Hindlimb muscle (tissue), 1 donor: Measurements from ENCODE around the gene IRF1. TPM values are rescaled to one million over a fixed set of nuclear protein-coding genes. Genes with fewer than 3 reads are reported as not detected.
"Not testable (repeated sequence)": the region's sequence is repeated elsewhere in the genome, so short reads cannot be mapped to it uniquely, and the experiment has no call there.

ENCODE experiments used
- DNase-seq: peaks from one replicate; pipeline ENCODE4 v3.0.0-alpha.2; 2013
- polyA plus RNA-seq: library from polyadenylated mRNA; unstranded; fragments of 120-200 nt; gene quantifications from one replicate; pipeline ENCODE4 v1.2.1, GENCODE V29; 2013; ENCODE audit not compliant: insufficient read length

Gene IRF1
- polyA plus RNA-seq, result 9.1 TPM

DNA sequence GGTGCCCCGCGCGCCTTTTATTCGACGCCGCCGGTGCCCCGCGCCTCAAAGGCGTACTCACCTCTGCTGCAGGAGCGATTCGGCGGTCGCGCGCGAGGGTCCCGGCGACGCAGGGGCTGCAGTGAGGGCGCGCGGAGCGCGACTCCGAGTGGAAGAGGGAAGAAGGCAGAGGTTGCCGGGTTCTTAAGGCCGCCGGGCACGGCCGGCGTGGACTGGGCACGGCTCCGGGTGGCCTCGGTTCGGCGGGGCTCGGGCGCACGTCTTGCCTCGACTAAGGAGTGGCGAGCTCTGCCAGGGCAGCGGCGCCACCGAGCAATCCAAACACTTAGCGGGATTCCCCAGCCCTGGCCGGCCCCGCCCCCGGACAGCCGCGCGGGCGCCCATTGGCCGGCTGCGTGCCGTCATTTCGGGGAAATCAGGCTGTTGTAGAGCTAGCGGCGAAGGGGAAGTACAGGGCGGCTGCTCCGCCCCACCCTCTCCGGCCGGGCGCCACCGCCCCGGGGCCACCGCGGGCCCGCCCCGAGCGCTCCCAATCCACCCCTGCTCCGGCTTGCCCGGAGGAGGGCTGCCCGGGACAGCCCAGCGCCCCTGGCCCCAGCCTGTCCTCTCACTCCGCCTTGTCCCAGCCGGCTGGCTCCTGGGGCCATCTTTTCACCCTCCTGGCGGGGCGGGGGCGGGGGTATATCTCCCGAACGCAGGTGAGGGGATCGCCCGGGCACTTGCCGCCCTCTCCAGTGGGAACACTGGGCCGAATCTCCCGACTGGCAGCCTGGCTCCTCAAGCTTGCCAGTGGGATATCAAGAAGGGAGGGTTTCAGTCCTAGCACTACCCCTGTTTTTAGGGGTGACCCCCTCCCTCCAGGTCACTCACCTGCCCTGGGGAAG is at the start of gene IRF1:
TSS of gene IRF1 (minus strand) at position 290 of the 884 bp plus-strand sequence. CDS start 1,295 bp downstream, outside the sequence.
- DNase-seq, result peak; percentile 96

GRCh38 chr5:132540149-132540548 is 49.6 kb upstream of the IRF1 start:
- no peak for DNase-seq

DNA sequence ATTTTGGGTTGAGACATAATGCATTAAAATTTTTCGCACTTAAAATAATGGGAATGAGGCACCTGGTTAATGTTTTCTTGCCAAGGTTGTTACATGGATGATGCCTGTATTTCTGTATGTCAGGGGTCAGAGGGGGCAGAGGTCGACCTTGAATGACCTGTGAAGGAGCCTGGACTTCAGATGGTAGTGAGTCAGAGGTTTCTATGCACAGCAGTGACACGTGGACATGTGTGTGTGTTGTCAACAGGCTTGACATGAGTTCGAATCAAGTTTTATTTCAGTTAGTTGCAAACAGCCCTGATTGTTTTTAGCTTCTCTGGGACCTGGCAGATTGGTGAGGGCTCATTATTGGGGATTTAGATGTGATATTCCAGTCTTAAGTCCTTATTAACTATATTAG is 49.1 kb upstream of the IRF1 start:
- DNase-seq, result no peak

- DNase-seq, result no peak
Observed at GRCh38 chr5:132530946-132531345, 40.4 kb upstream of the IRF1 start.

DNA sequence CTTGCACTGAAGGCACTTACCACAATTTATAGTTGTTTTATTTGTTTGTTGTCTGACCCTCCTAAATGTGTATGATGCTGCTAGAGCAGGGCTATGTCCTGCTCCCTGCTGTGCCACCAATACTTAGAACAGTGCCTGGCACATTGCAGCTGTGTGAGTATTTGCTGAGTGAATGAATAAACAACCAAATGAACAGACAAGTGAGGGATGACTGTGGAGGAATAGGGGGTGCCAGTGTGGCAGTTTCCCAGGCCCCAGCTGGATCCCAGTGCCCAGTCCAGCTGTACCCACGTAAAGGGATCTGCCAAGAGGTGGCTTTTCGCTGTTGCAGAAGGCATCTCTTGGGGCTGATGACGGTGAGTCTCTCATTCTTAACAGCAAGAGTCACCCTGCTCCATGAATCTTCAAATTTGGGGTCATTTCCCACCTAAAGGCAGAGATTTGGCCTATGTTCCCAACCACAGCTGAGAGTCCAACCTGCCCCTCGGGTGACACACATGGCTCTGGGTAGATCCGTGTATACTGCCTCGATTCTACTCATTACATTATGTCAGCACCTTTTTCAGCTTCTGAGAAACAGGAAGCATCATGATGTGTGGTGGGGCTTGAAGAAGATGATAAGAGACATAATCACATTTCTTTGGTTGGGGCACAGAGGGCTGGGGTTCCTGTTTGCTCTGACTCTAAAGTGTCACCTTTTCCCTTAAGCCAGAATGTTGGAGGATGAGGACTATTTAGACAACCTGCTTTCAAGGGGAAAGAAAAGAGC is 38.5 kb upstream of the IRF1 start:
- DNase-seq, result no peak

- no peak for DNase-seq
Observed at GRCh38 chr5:132528021-132528420, 37.4 kb upstream of the IRF1 start.

GRCh38 chr5:132526974-132527564 is 36.5 kb upstream of the IRF1 start:
- no peak for DNase-seq

- peak; percentile 44 for DNase-seq
Observed at GRCh38 chr5:132526290-132526973, 35.9 kb upstream of the IRF1 start.

GRCh38 chr5:132525299-132525724 is 34.7 kb upstream of the IRF1 start:
- no peak for DNase-seq

DNA sequence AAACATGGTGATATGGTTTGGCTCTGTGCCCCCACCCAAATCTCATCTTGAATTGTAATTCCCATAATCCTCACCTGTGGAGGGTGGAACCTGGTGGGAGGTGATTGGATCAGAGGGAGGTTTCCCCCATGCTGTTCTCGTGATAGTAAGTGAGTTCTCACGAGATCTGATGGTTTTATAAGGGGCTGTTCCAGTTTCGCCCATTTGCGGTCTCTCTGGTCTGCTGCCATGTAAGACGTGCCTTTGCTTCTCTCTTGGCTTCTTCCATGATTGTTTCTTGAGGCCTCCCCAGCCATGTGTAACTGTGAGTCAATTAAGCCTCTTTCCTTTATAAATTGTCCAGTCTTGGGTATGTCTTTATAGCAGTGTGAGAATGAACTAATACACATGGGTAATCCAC is 34.3 kb upstream of the IRF1 start:
- not testable (repeated sequence) for DNase-seq

- DNase-seq, result not testable (repeated sequence)
Observed at GRCh38 chr5:132522067-132522466, 31.5 kb upstream of the IRF1 start.

- DNase-seq, result not testable (repeated sequence)
Observed at GRCh38 chr5:132513618-132514336, 23.2 kb upstream of the IRF1 start.

- no peak for DNase-seq
Observed at GRCh38 chr5:132510076-132510475, 19.5 kb upstream of the IRF1 start.

- no peak for DNase-seq
Observed at GRCh38 chr5:132506094-132506692, 15.6 kb upstream of the IRF1 start.

DNA sequence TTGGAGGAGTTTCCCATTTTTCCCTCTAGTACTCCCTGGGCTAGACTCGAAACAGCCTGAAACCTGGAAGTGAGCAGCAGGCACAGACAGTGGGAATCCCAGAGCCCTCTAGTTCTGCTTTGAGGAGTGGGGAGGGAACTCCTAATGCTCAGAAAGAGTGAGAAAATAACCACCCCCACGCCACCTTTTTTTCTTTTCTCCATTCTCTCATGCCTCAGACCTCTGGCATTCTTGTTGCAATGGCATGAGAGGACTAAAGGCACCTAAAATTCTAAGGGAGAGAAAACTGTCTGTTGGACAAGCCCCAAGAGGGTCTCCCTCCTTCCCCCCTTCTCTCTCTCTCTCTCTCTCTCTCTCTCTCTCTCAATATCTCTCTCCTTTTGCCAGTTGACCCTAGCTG is 15.1 kb upstream of the IRF1 start:
- no peak for DNase-seq

DNA sequence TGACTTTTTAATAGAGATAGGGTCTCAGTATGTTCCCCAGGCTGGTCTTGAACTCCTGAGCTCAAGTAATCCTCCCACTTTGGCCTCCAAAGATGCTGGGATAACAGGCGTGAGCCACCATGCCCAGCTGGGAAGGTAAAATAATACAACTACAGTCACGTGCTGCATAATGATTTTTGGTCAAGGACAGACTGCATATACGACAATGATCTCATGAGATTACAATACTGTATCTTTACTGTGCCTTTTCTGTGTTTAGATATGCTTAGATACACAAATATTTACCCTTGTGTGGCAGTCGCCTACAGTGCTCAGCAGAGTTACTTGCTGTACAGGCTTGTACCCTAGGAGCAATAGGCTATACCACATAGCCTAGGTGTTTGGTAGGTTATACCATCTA is 14.2 kb upstream of the IRF1 start:
- no peak for DNase-seq

DNA sequence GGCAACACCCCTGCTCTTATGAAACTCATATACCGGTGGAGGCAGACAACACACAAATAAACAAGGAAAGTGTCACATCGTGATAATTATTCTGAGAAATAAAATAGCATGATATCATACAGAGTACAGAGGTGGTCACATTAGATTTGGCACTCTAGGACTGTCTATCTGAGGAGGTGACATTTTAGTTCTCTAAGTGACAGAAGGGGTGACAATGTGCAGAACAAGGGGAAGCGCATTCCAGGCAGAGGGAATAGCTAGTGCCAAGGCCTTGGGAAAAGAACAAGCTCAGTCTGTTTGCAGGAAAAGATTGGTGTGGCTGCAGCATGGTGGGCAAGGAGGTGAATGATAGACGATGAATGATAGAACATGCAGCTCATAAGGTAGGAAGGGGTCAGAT is 12.7 kb upstream of the IRF1 start:
- no peak for DNase-seq

DNA sequence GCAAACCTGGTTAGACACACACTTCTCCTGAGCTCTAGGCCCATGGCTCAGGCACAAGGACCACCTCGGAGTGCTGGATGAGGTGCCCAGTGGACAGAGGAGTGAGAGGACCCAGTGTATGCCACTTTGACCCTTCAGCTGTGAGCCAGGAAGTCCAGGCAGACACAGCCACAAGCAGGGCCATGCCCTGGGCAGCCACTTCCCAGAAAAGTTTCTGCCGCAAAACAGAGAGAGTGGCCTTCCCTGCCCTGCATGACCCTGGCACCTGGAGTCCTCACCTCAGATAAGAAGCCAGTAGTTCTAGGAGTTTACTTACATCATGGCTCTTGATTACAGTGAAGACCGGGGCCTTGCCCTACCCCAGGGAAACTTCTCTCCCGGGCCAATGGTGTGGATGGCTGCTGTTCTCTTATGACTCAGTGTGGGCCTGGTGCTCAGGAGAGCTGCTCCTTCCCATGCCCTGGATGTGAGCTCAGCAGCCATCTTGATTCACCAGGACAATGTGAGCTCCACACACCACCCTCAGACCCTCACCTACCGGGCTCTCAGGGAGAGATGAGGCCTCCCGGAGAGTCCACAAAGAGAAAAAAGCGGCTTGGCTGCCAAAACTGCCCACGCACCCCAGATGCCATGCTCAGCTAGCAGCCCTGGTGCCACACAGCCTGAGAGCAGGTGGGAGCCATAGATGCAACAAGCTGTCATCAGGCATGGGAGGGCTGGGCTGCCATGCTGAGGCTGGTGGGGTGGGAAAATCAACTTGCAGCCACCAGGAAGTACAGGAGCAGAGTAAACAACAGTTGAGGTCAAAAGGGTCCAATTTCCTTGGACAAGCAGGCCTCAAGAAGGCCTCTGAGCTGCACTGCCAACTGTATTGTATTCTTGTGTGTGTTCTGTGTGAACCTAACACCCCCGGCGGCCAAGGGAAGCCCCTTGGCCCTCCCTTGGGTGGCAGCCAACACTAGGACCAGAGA is 11.7 kb upstream of the IRF1 start:
- no peak for DNase-seq

GRCh38 chr5:132501629-132501956 is 11.0 kb upstream of the IRF1 start:
- DNase-seq, result no peak

DNA sequence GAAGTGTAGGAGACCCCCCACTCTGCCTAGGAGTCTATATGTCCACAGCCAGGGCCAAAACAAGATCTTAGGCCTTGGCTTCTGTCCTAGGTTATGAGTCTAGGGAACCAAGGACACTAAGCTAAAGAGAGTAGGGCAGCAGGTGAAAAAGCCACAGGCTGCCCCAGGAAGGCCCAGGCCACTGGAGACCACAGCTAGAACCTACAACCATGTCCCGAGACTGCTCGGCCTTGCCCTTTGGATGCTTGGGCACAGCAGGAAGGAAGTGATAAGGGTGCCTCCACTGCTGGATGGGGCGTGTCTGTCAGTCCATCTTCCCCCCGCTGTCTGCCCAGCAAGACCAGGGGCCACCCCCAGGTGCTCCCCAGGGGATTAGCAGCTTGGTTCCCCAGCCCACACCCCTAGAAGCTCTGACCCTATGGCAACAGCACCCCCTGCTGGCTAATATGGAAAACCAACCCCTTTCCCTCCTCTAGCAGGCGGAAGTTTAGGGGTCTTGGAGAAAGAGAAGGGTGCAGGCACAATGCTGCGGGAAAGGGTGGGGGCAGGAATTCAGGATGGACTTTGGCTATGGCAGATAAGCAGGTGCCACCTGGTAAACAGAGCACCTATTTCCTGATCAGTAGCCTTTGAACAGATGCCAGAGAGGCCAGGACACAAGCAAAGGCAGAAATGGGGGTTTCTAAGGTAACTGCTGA is 10.5 kb upstream of the IRF1 start:
- no peak for DNase-seq
